GM18868 (cell line): ENCODE measurements around the gene LIMS1.
"Not testable (repeated sequence)": the region's sequence is repeated elsewhere in the genome, so short reads cannot be mapped to it uniquely, and the experiment has no call there.

Experiments used
- ATAC-seq: cut with Tn5 transposase; IDR thresholded peaks from one replicate; pipeline ENCODE4 v1.9.1; 2021; ENCODE audit warnings: mild to moderate bottlenecking, moderate library complexity; ENCODE audit not compliant: unreplicated experiment

LIMS1 gene

GRCh38 chr2:108657517-108657916 lies 123.2 kb downstream of the LIMS1 start:
- ATAC-seq: not testable (repeated sequence)

DNA sequence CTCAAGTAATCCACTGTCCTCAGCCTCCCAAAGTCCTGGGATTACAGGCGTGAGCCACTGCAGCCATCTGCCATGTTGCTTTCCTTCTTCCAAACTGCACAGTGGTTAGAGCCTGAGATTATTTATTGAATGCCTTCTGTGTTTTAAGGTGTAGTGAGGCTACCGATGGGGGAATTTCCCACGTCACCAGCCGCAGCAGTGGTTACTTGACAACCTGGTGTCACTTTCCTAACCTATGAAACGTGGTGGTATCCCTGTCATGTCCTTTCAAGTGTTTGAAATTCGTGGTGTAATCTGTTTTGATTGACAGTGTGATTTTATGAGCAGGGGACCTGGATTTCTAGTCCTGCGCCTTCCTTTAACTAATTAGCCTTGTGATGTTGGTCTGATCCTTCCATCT lies 124.3 kb downstream of the LIMS1 start:
- ATAC-seq: peak; percentile 47

DNA sequence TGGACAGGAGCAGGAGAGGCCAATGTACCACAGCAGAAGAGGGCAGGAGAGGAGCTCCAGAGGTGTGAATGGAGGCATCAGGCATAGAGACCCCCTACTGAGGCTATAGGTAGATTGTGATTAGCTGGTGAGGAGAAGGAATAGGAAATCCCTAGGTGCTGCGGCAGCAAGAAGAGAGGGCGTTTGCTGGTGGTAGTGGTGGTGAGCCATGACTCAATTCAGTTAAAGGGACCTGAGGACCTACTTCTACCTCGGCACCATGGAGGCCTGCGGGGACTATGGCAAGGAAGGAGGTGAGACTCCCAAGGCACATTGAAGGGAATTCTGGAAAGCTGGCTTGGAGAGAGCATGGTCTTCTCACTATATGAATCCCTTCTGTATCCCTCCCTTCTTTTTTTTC lies 127.2 kb downstream of the LIMS1 start:
- ATAC-seq: not testable (repeated sequence)

DNA sequence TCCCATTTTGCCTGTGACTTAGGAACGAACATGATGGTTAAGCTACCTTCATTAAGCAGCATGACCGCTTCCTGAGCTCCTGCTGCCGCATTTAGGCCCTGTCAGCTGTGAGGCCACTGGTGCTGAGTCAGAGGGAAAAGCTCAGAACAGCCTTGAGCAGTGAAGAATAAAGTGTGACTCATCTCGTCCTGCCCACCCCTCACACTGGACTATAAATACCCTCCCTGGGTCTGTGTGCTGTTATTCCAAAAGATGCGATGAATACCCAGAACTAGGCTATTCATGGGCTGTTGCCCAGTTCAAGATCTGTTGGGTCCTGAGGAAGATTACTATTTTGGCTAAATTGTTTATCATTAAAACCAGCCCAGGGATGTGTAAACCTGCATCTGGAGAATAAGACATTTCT lies 127.9 kb downstream of the LIMS1 start:
- peak; percentile 97 for ATAC-seq

DNA sequence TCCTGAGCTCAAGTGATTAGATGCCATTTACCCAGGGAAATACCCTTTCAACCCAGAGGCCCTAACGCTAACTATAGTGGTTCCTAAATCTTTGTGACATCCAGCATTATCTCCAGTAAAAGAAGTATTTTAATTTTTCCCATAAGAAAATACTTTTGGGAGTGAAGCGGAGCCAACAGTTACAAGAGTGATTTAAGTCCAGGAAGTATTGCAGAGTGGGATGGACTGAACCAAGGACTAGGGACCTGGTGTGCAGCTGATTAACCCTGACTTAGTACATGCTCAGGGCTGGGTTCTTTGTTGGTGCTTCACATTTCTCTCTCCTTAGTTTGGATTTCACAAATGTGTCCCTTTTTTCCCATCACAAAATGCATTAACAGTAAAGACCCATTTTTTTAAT lies 129.1 kb downstream of the LIMS1 start:
- not testable (repeated sequence) for ATAC-seq

DNA sequence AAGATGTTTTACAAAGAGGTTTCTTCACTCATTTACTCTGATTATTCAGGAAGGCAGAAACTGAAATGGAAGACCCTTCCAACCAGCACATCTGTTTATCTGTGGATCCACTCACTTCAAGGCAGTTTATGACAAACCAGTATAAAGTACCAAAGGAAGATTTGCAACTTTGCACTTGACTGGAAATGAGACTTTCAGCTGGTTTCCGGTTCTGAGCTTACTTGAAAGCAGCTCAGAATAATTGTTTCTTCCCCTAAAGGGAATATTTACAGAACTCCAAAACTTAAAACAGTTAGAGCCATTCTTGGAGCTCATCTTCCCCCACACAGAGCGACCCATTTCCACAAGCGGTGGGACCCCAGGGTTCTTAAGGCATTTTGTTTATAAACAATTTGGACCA lies 129.8 kb downstream of the LIMS1 start:
- ATAC-seq: not testable (repeated sequence)

DNA sequence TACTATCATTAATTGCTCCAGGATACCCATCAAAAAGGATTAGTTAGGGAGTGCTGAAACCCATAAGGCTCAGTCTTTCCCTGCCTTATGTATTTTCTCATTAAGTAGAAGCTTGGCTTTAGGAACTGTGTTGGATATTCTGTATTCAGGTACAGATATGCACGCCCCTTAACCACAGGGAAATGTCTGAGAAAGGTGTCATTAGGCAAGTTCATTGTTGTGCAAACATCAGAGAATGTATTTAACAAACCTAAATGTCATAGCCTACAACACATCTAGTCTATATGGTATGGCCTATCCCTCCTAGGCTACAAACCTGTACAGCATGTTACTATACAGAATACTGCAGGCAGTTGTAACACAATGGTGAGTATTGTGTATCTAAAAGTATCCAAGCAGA lies 130.7 kb downstream of the LIMS1 start:
- not testable (repeated sequence) for ATAC-seq

GRCh38 chr2:108665975-108666374 lies 131.7 kb downstream of the LIMS1 start:
- ATAC-seq: not testable (repeated sequence)

- ATAC-seq: not testable (repeated sequence)
Measured at GRCh38 chr2:108667140-108667539, 132.9 kb downstream of the LIMS1 start.

DNA sequence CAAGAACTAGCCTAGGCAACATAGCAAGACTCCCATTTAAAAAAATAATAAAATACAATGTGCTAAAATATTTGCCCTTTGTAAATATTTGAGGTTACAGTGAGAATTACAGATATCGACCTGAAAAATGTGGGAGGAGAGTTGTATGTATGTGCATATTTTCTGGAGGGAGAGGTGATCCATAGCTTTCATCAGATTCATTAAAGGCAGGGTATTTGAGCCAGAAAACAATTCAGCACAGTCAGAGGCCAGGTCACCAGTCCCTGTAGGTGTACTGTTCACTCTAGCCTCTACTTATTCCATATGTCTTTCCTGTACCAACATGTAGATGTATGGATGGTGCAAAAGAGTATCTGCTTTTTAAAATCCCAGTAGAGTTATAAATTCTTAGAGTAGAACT lies 136.0 kb downstream of the LIMS1 start:
- ATAC-seq: not testable (repeated sequence)

GRCh38 chr2:108672200-108672805 lies 138.0 kb downstream of the LIMS1 start:
- ATAC-seq: peak; percentile 55

- ATAC-seq: not testable (repeated sequence)
Measured at GRCh38 chr2:108676522-108676921, 142.3 kb downstream of the LIMS1 start.

GRCh38 chr2:108677239-108677744 lies 143.0 kb downstream of the LIMS1 start:
- ATAC-seq: not testable (repeated sequence)

DNA sequence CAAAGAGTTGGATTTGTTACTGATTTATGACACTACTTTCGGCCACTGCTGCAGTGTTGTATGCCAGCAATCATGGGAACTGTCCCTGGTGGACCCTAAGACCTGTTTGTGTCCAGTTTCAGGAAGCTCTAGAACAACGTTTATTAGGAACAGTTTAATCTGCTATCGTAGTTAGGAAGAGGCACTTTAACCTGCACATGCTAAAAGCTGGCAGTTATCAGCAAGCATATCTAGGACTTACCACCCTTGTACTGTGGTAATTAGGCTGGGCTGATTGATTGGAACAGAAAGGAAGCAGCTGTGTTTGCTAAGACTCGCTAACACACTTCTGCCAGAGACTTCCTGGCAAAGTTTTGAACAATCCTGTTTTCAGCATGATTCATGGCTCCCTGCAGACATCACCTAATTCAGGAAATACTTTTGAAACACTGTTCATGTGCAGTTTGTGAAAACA lies 144.0 kb downstream of the LIMS1 start:
- ATAC-seq: not testable (repeated sequence)

- not testable (repeated sequence) for ATAC-seq
Measured at GRCh38 chr2:108680805-108681204, 146.5 kb downstream of the LIMS1 start.

DNA sequence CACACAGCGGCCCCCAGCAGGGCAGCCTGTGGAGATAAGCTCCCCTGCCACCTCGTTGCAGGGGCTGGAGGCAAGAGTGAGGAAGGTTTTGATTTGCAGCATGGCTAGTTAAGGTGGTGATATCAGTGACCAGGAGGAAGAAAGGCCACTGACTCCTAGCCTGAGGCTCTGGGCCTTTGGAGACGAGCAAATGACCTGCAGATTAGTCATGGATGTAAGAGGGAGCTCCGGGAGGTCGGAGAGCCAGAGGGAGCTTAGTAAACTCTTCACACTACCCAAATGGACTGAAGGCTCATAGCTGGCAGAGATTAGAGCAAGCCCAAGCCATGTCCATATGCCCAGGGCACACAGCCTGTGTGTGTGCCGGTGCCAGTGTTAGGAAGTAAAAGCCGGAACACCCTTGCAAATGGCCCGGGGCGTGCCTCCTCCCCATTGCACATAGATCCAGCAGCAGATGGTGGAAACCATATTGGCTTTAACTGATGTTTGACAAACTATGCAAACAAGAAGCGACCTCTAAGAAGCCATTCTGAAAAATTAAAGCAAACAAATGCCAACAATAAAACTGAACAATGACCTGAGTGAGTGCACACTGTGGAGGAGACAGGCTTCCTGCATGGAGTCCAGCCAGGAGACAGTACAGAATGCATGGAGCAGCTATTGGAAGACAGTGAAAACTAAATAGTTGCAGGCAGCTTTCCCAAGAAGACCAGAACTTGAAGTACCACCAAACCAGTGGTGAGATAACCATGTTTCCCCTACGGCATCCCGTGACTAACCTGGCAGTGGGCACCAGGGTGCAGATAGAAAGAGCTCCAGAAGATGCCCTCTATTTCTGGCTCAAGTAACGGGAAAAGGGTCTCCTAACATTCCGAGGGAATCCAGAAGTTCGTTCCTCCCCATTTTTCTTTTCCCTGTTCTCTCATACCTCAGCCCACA lies 154.8 kb downstream of the LIMS1 start:
- ATAC-seq: not testable (repeated sequence)

GRCh38 chr2:108690001-108690400 lies 155.7 kb downstream of the LIMS1 start:
- ATAC-seq: peak; percentile 91

DNA sequence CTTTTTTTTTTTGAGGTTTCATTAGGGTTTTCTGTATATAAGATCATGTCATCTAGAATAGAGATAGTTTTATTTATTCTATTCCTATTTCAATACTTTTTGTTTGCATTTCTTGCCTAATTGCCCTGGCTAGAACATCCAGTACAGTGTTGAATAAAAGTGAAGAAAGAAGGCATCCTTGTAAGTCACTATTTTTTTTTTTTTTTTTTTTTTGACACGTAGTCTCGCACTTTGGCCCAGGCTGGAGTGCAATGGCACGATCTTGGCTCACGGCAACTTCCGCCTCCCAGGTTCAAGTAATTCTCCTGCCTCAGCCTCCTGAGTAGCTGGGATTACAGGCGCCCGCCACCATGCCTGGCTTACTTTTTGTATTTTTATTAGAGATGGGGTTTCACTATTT lies 157.2 kb downstream of the LIMS1 start:
- no peak for ATAC-seq

- no peak for ATAC-seq
Measured at GRCh38 chr2:108701208-108701607, 166.9 kb downstream of the LIMS1 start.

DNA sequence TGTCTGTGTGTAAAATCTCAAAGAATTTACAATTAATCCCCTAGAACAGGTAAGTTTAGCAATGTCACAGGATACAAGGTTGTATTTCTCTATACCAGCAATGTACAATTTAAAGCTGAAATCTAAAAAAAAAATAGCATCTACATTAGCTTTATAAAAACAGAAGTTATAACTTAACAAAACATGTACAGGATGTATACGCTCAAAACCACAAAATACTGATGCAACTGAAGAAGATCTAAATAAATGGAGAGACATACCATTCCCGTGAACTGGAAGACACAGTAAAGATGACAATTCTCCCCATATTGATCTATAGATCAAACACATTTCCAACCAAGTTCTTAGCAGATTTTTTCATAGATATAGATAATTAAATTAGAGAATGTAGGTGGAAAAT lies 167.5 kb downstream of the LIMS1 start:
- ATAC-seq: no peak

DNA sequence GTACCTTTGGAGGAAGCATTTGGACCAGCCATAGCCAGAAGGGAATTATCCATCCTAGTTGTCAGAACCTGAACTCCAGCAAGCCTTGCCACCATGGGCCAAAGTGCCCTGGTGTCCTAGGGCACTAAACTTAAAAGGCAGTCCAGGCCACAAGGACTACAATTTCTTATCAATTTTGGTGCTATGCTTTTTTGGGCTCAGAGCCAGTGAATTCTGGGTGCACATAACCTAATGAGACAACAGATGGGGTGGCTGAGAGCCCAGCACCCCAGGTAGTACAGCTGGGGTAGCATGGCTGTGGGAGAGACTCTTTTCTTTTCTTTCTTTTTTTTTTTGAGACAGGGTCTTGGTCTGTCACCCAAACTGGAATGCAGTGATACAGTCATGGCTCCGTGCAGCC lies 170.6 kb downstream of the LIMS1 start:
- ATAC-seq: no peak

GRCh38 chr2:108707300-108707699 lies 173.0 kb downstream of the LIMS1 start:
- ATAC-seq: no peak
